Islet of Langerhans (tissue), 1 donor: Measurements from ENCODE around the gene MAP1LC3B2.

Experiments
- FAIRE-seq: peaks from one replicate; lab custom pipeline; 2011; peaks lifted over from hg19 to GRCh38; lab: Jason Lieb, UNC

Gene MAP1LC3B2

GRCh38 chr12:116538076-116538591, 21.0 kb upstream of the MAP1LC3B2 start:
- FAIRE-seq: no peak

DNA sequence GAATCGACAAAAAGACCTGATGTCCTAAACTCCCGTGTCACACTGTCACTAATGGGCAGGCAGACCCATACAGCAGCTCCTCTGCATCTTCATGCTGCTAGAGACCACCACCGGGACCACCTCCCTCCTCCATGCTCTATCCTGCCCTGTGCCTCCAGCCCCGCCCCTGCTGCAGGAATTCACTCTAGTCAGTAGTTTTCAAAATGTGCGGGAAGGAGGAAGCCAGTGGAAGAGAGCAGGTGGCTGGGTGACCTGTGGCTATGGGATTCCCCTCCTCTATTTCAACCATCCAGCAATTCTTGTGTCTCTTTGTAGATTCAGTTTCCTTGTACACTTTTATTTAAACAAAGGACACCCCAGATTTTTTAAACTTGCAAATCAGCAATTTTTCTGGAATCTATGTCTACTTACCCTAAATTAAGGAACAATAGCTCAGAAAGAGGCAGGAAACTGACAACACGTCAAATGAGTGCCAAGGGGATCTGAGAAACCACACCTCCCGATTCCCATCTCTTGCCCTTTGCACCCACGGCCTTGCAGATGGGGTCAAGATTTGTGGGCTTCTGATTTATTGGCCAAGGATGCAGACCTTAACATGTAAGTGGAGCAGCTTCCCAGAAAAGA, 20.4 kb upstream of the MAP1LC3B2 start:
- no peak for FAIRE-seq

DNA sequence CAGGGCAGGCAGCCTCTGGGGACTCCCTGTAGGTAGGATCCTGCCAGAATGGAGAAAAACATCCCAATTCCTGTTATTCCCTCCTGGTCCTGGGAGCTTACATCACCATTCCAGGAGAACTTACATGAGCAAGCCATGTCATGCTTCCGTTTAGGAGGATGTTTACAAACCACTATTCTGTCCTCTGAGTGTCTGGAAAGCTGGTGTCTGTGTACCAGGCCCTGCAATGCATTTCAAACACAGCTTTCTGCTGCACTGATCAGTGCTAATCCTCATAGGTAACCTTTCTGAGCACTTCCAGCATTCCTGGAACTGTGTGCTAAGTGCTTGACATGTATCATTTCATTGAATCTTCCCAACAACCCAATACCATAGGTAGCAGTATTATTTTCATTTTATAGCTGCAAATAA, 19.8 kb upstream of the MAP1LC3B2 start:
- no peak for FAIRE-seq

DNA sequence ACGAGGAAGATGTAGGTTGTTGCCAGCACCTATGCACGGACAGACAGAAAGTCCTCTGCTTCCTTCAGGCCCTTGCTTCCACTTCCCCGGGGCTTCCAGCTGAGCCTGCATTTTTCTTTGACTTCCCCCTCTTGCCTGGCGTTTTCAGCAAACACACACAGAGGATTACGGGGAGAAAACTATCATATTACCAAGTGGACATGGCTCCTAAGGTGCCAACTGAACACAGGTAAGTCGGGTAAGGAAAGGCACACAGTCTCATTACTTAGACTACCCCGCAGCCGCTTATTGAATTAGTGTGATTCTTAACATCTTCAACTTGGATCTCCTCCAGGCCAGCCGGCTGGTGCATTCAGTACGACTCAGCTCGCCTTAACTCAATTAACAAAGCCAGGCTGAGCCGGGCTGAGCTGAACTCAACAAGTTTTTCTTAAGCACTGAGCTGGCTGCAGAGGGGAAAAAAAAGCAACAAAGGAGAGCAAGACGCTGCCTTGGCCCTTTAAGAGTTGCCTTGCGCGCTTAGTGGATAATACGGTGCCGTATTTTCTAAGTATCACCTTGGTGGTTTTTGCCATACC, 19.2 kb upstream of the MAP1LC3B2 start:
- no peak for FAIRE-seq

DNA sequence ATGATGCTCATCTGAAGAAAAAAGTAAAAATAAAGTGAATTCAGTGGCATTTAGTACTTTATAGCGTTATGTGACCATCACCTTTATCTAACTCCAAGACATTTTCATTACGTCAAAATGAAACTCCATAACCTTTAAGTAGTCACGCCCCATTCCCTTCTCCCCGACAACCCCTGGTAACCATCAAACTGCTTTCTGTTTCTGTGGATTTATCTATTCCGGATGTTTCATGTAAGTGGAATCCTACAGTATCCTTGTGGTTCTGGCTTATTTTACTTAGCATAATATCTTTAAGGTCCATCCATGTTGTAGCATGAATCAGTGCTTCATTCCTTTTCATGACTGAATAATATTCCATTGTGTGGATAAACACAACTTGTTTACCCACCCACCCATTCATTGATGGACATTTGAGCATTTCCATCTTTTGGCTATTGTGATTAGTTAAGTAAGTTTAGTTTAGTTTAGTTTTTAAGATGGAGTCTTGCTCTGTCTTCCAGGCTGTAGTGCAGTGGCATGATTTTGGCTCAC, 18.5 kb upstream of the MAP1LC3B2 start:
- FAIRE-seq: no peak

DNA sequence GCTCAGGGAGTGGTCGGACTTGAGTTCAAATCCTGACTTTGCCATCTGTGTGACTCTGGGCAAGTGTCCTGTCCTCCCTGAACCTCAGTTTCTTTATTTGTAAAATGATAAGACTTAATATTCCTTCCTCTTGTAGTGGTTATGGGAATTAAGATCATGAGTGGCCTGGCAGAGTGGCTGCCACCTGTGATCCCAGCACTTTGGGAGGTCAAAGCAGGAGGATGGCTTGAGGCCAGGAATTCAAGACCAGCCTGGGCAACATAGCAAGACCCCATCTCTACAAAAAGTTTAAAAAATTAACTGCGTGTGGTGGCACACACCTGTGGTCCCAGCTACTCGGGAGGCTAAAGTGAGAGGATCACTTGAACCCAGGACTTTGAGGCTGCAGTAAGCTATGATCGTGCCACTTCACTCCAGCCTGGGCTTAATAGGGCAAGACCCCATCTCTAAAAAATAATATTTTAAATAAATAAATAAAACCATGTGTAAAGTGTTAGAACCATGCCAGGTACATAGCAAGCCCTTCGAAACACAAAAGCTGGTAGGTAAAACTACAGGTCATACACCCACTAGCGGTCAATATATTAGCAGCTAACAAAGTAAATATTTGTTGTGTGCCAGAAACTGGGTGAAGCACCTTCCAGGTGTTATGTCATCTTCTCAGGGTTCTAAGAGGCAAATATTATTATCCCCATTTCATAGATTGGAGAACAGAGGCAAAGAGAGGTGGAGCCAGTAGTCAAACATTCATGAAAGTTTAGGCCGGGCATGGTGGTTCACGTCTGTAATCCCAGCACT, 17.4 kb upstream of the MAP1LC3B2 start:
- no peak for FAIRE-seq

DNA sequence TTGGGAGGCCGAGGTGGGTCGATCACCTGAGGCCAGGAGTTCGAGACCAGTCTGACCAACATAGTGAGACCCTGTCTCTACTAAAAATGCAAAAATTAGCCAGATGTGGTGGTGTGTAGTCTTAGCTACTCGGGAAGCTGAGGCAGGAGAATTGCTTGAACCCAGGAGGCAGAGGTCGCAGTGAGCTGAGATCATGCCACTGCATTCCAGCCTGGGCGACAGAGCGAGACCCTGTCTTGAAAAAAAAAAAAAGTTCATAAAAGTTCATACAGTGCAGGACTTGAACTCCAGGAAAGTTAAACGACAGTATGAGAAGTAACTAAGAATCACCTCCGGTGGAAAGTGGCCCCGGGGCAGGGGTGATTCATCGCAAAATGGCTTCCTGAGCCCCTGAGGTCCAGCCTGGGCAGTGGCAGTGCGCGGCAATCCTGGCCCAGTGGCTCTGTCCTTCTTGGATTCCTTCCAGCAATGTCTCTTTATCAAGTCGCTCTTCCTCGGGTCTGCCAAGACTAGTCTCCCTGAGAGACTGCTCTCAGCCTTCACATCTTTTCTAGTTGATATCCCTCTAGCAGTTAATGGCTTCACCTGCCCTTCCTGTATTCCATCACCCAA, 16.7 kb upstream of the MAP1LC3B2 start:
- no peak for FAIRE-seq

- FAIRE-seq: no peak
These were observed 14.5 kb upstream of the MAP1LC3B2 start for GRCh38 chr12:116544656-116545055.

- no peak for FAIRE-seq
These were observed 14.0 kb upstream of the MAP1LC3B2 start for GRCh38 chr12:116545144-116545543.

DNA sequence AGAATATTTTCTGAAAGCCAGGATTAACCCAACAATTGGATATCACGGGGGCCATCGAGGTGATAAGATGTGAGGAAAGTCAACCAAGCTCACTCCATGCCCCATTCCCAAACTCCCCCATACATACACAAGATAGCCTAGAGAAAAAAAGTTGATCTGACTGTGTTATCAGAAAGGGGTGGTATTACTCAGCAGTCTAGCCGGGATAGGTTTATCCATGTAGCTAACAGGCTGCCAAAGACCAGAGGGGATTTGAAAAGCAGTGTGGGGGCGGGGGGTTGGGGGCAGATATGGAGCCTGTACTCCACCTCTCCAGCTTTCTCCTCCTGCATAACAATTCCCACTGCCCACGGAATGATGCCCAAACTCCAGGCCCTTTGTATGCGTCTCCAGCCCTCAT, 13.2 kb upstream of the MAP1LC3B2 start:
- no peak for FAIRE-seq

GRCh38 chr12:116547955-116548501, 11.2 kb upstream of the MAP1LC3B2 start:
- FAIRE-seq: no peak

DNA sequence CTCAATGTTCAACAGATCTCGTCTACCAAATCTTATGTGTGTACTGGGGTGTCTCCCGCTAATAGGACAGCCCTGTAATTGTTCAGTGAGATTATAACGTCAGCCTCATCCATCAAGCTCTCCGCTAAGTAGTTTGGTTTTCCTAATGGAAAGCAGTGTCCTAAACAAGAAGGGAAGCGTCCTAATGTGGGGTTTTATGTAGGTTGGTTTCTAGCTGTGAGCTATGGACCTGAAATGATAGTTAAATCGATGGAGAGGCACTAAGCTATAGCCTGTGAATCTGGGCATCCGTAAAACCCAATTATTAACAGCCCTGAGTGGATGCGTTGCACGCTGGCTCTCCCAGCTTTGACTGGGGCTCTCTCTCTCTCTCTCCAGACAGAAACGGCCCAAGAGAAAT, 9.2 kb upstream of the MAP1LC3B2 start:
- no peak for FAIRE-seq

GRCh38 chr12:116551151-116551550, 8.0 kb upstream of the MAP1LC3B2 start:
- FAIRE-seq: no peak

- FAIRE-seq: no peak
These were observed 7.6 kb upstream of the MAP1LC3B2 start for GRCh38 chr12:116551619-116551951.

DNA sequence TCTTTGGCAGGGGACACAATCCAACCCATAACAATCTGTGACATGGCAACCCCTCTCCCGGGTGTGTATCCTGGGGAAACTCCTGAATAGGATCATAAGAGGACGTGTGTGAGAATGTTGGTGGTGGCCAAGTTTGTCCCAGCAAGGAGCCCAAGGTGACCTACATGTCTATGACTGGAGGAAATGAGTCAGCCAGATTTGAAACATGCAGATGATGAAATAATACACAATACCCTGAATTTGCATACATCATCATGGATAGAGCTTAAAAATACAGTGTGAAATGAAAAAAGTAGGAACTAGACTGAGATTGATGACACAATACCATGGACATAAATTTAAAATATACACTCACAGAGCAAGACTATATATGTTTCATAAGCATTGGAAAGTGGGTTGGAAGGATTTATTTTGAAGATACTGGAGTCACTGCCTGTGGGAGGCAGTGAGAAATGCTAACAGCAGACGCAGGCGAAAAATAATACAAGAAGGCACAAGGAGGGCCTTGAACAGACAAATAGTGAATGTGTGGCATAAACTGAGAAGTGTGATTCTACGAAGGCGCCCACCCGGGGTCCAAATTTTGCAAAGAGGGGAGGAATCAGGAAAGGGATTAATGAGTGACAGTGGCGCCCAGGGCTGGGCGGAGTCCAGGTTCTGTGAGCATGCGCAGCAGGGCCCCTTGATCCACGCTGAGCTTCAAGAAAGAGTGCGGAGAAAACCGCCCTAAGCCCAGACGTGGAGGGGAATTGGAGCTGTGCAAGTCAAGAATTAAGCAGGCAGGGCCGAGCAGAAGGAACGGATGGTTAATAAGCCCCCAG, 7.0 kb upstream of the MAP1LC3B2 start:
- no peak for FAIRE-seq

GRCh38 chr12:116552773-116553373, 6.3 kb upstream of the MAP1LC3B2 start:
- FAIRE-seq: no peak

- no peak for FAIRE-seq
These were observed 2.7 kb upstream of the MAP1LC3B2 start for GRCh38 chr12:116556356-116556952.

DNA sequence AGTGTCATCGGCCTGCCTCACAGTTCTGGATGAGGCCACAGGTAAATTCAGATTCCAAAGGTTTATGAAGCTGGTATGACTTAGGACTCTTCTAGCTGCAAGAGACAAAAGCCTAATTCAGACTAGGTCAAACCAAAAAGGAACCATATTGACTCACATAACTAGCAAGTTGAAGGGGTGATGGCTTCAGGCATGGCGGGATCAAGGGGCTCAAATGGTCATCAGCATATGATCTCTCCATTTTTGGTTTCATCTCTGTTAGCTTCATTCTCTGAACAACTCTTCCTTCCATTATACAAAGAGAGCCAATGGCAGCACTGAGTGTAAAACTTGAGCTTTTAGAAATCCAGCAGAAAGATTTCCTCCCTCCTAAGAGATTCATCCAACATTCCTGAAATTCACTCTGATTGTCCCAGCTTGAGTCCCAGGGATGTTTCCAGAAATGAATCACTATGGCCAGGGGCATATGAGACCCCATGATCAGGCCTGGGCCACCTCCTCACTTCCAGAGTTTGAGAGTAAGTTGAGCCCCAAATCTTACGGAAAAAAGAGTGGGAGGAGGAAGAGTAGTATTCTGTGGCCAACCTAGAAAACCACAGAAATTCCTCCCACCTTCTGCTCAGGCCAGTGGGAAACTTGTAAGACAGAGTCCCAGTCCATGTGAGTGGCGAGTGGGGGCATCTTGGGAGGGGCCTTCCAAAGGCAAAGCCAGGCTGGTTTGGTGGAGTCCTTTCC, 2.0 kb upstream of the MAP1LC3B2 start:
- FAIRE-seq: no peak

GRCh38 chr12:116558280-116559161, 660 bp upstream of the MAP1LC3B2 start:
- FAIRE-seq: no peak
